Measurements from ENCODE around the gene ADCY9.

Gene ADCY9

DNA sequence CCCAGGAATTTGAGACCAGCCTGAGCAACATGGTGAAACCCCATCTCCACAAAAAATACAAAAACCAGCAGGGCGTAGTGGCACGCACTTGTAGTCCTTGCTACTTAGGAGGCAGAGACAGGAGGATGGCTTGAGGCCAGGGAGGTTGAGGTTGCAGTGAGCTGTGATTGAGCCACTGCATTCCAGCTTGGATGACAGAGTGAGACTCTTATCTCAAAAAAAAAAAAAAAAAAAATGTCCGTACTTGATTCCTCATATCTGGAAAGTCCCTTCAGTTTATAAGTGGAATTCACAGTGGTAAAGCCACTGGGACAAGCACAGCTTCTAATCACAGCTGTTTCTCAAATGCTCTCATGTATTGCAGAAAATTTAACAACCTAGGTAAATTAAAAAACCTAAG lies 157.1 kb downstream of the ADCY9 start:
- H3K4me2 ChIP-seq (ENCODE audit: low read depth, low read length, poor library complexity, severe bottlenecking) = no peak overlapping the region
- H3K36me3 ChIP-seq (ENCODE audit: low read length) = no peaks in the 10 kb centered on the region
- no peaks in the 10 kb centered on the region for H3K79me2 ChIP-seq (ENCODE audit: insufficient read depth, low read length)
- no peak overlapping the region for H3K9ac ChIP-seq (ENCODE audit: low read length)
- TF ChIP-seq CTCF (IDR thresholded peaks at IDR 0.05; ENCODE audit: insufficient read depth, low read length, poor library complexity, severe bottlenecking) (no peak), EZH2phosphoT487 (conservative IDR thresholded peaks at IDR 0.05; ENCODE audit: low read length) (no peak)
- H3K27me3 ChIP-seq (ENCODE audit: low read length) = no peaks in the 10 kb centered on the region
- H4K20me1 ChIP-seq (ENCODE audit: low read depth, low read length) = no peaks in the 10 kb centered on the region
- no peaks in the 10 kb centered on the region for H3K9me3 ChIP-seq (ENCODE audit: insufficient read depth, low read length)
- no peak overlapping the region for H2AFZ ChIP-seq (ENCODE audit: low read depth, low read length, severe bottlenecking)
- no peaks in the 10 kb centered on the region for H3F3A ChIP-seq (ENCODE audit: insufficient read depth)
- H3K9me2 ChIP-seq (replicated peaks; ENCODE audit: insufficient read depth, low read length) = no peaks in the 10 kb centered on the region
- H3K27ac ChIP-seq (ENCODE audit: low read depth, low read length) = no peak overlapping the region
- no peak overlapping the region for H3K4me3 ChIP-seq (ENCODE audit: insufficient read depth, low read length, poor library complexity, severe bottlenecking)

DNA sequence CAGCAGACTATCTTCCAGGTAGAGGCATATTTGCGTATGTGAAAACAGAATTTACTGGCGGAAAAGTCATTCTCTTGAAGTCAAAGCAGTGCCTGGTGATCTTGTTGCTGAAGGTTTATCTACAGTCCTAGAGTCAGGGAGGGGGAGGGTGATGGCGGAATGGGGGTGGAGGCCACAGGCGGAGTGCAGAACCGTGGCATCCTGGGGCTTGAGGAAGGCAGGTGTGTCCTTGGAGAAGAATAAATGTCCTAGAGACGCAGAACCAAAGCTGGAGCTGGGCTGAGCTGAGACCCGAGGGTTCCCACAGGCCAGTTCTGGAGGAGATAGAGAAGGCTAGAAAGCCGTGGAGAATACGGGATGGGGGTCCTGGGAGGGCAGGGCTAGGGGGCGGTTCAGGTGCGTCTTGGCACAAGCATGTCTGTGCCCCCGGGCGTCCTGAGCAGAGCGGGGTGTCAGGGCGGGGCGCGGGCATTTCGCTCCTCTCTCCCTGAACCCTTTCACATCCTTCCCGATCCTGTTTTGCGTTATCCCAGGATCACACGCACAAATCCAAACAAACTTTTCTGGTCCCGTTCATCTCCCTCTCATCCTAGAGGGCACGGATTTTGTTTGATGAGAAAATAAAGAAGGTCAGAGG lies 158.8 kb downstream of the ADCY9 start:
- no peak for TF ChIP-seq CTCF (IDR thresholded peaks at IDR 0.05; ENCODE audit: insufficient read depth, low read length, poor library complexity, severe bottlenecking)
- TF ChIP-seq EZH2phosphoT487 (conservative IDR thresholded peaks at IDR 0.05; ENCODE audit: low read length) = no peak
- Histone ChIP-seq H2AFZ (ENCODE audit: low read depth, low read length, severe bottlenecking) (no peak overlapping the region), H3F3A (ENCODE audit: insufficient read depth) (no peaks in the 10 kb centered on the region), H3K79me2 (ENCODE audit: insufficient read depth, low read length) (no peaks in the 10 kb centered on the region), H3K27me3 (ENCODE audit: low read length) (no peaks in the 10 kb centered on the region), H3K4me3 (ENCODE audit: insufficient read depth, low read length, poor library complexity, severe bottlenecking) (no peak overlapping the region), H3K4me2 (ENCODE audit: low read depth, low read length, poor library complexity, severe bottlenecking) (no peak overlapping the region), H3K27ac (ENCODE audit: low read depth, low read length) (no peak overlapping the region), H3K9me3 (ENCODE audit: insufficient read depth, low read length) (no peaks in the 10 kb centered on the region), H4K20me1 (ENCODE audit: low read depth, low read length) (no peaks in the 10 kb centered on the region), H3K9ac (ENCODE audit: low read length) (no peak overlapping the region), H3K36me3 (ENCODE audit: low read length) (no peaks in the 10 kb centered on the region), H3K9me2 (replicated peaks; ENCODE audit: insufficient read depth, low read length) (no peaks in the 10 kb centered on the region)

DNA sequence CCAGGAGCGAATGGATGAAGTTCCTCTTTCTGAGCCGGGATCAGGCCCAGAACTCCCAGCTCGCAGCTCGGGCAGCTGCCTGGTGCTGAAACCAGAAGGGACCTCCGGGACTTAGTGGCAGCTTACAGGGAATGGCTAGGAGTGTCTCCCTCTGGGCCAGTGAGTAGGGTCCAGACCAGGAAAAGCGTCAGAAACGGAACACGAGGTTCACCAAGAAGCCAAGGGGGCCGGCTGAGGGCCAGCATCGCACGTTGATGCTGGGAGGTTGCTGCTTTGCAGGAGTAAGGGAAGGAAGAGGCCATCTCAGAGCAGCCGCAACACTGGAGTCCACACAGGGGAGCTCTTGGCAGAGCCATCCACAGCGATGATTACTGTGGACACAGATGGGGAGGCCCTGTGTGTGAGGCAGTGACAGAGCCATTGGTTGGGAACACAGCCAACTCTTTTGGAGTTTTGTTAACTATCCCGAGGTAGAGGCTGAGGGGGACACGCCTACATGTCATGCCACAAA lies 161.8 kb downstream of the ADCY9 start:
- no peak overlapping the region for H2AFZ ChIP-seq (ENCODE audit: low read depth, low read length, severe bottlenecking)
- H4K20me1 ChIP-seq (ENCODE audit: low read depth, low read length) = no peaks in the 10 kb centered on the region
- no peak overlapping the region for H3K4me3 ChIP-seq (ENCODE audit: insufficient read depth, low read length, poor library complexity, severe bottlenecking)
- no peaks in the 10 kb centered on the region for H3F3A ChIP-seq (ENCODE audit: insufficient read depth)
- H3K9ac ChIP-seq (ENCODE audit: low read length) = no peak overlapping the region
- H3K79me2 ChIP-seq (ENCODE audit: insufficient read depth, low read length) = no peaks in the 10 kb centered on the region
- H3K27ac ChIP-seq (ENCODE audit: low read depth, low read length) = no peak overlapping the region
- H3K4me2 ChIP-seq (ENCODE audit: low read depth, low read length, poor library complexity, severe bottlenecking) = no peak overlapping the region
- H3K36me3 ChIP-seq (ENCODE audit: low read length) = no peaks in the 10 kb centered on the region
- H3K9me2 ChIP-seq (replicated peaks; ENCODE audit: insufficient read depth, low read length) = no peaks in the 10 kb centered on the region
- H3K27me3 ChIP-seq (ENCODE audit: low read length) = no peaks in the 10 kb centered on the region
- TF ChIP-seq CTCF (IDR thresholded peaks at IDR 0.05; ENCODE audit: insufficient read depth, low read length, poor library complexity, severe bottlenecking) (no peak), EZH2phosphoT487 (conservative IDR thresholded peaks at IDR 0.05; ENCODE audit: low read length) (no peak)
- no peaks in the 10 kb centered on the region for H3K9me3 ChIP-seq (ENCODE audit: insufficient read depth, low read length)

Data from SU-DHL-6 (cell line).